ENCODE data around the gene CDC14A.

CDC14A gene

DNA sequence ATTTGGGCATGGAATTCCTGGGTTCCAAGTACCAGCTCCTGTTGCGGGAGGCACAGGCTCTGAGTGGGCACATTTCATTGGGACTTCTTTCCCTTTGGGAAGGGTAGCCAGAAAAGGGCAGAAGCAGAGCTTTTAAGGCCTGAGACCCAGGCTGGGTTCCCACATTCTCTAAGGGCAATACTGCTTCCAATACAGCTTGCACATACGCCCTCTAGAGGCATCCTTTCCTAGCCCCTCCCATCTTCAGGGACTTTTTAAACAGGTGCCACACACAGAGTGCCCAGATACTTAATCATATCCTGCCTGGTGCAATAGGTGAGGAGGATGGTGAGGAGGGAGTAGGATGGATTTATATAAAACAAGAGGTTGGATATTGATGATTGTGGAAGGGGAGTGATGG is 191.3 kb downstream of the CDC14A start:
- peak; percentile 9 to 22 for DNase-seq

- no peak for DNase-seq
These were observed 192.5 kb downstream of the CDC14A start for GRCh38 chr1:100544791-100545190.

DNA sequence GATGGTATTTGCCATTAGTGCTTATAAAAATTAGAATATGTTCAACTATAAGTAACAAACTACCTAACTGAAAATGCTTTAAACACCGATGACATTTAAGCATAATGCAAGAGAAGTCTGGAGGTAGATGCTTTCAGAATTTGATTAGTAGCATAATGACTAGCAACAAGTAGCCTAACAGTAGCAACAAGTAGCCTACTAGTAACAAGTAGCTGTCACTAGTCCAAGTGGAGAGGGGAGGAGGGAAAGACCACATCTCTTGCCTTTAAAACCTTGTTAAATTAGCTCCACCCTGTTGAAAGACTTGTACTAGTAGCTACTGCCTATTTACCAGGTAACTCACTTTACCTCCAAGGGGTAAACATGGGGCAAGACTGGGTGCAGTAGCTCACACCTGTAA is 193.5 kb downstream of the CDC14A start:
- DNase-seq, result no peak

DNA sequence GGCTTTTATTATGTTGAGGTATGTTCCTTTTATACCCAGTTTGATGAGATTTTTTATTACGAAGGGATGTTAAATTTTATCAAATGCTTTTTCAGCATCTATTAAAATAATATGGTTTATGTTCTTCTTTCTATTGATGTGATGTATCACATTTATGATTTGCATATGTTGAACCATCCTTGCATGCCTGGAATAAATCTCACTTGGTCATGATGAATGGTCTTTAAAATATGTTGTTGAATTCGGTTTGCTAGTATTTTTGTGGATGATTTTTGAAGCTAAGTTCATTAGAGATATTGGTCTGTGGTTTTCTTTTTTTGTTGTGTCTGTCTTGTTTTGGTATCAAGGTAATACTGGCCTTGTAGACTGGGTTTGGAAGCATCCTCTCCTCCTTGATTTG is 199.7 kb downstream of the CDC14A start:
- no peak for DNase-seq

DNA sequence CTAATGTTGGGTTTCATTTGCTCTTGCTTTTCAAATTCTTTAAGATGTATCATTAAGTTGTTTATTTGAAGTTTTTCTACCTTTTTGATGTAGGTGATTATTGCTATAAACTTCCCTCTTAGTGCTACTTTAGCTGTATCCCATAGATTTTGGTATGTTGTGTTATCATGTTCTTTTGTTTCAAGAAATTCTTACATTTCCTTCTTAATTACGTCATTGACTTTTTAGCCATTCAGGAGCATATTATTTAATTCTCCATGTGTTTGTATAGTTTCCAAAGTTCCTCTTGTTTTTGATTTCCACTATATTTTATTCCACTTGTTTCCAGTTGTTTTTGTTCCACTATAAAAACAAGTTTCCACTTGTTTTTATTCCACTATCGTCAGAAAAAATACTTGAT is 200.6 kb downstream of the CDC14A start:
- no peak for DNase-seq

DNA sequence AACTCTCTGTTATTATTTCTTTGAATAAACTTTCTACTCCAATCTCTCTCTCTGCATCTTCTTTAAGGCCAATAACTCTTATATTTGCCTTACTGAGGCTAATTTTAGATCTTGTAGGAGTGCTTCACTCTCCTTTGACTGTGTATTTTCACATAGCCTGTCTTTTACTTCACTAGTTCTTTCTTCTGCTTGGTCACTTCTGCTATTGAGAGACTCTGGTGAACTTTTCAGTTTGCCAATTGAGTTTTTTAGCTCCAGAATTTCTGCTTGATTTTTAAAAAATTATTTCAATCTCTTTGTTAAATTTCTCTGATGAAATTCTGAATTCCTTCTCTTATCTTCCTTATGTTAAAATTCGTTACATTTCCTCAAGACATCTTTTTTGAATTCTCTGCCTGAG is 203.9 kb downstream of the CDC14A start:
- no peak for DNase-seq

DNA sequence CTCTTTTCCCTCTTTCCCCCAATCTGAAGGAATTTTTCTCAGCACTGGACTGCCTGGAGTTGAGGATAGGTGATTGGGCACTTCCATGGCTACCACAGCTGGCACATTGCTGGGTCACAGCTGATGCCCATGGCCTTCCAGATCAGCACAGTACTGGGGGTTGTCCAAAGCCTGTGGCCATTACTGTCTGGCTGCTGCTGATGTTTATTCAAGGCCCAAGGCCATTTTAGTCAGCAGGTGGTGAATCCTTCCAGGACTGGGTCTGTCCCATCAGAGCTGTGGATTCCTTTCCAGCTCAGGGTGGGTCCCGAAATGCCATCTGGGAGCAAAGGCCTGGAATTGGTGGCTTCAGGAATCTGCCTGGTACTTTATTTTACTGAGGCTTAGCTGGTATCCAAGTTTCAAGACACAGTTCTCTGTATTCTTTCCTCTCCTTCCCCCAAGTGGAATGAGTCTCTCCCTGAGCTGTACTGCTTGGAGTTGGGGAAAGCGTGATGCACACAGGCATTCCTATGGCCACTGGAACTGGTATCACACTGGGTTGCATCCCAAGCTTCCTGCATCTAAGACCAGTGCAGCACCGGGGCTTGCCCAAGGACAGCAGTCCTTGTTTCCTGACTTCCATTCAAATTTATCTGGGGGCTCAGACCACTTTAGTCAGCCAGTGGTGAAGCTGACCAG is 204.8 kb downstream of the CDC14A start:
- DNase-seq, result no peak

- no peak for DNase-seq
These were observed 205.3 kb downstream of the CDC14A start for GRCh38 chr1:100557606-100557953.

DNA sequence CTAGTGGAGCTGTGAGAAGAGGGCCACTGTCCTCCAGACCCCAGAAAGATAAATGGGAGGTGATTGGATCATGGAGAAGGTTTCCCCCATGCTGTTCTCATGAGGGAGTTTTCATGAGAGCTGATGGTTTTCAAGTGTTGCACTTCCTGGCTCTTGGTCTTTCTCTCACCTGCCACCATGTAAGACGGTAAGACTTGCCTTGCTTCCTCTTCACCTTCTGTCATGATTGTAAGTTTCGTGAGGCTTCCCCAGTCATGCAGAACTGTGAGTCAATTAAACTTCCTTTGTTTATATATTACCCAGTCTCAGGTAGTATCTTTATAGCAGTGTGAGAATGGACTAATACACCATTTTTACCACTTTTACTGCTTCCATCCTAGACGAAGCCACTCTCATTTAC is 213.2 kb downstream of the CDC14A start:
- DNase-seq, result no peak

- no peak for DNase-seq
These were observed 213.8 kb downstream of the CDC14A start for GRCh38 chr1:100565937-100566699.

GRCh38 chr1:100567062-100567461 is 214.8 kb downstream of the CDC14A start:
- no peak for DNase-seq

All from activated CD4-positive, alpha-beta T cell treated with anti-CD3 and anti-CD28 coated beads, Interleukin-2, amount 50 U/mL, for 4 hours (primary cell).